H9 (cell line): ENCODE data around the gene AREG. TPM values are rescaled to one million over a fixed set of nuclear protein-coding genes. Genes with fewer than 3 reads are reported as not detected.

ENCODE experiments used
- DNase-seq: peaks from one replicate; pipeline ENCODE4 v3.0.0-alpha.2; 2017
- H2AFZ ChIP-seq: one replicate; pipeline ENCODE4 v1.6.1; 2013; ENCODE audit warnings: mild to moderate bottlenecking, low read length, control low read depth, moderate library complexity
- H2AK5ac ChIP-seq: 2 replicates; pipeline ENCODE4 v1.6.1; 2013; ENCODE audit warnings: low read length, control low read depth, mixed read lengths; ENCODE audit not compliant: insufficient read length
- H2BK120ac ChIP-seq: one replicate; pipeline ENCODE4 v1.6.1; 2013; ENCODE audit warnings: low read depth, mild to moderate bottlenecking, low read length, control low read depth, inconsistent platforms; ENCODE audit not compliant: poor library complexity, severe bottlenecking
- H2BK12ac ChIP-seq: 2 replicates; pipeline ENCODE4 v1.6.1; 2013; ENCODE audit warnings: low read length, control low read depth, mixed read lengths, low read depth; ENCODE audit not compliant: insufficient read length
- H2BK15ac ChIP-seq: 2 replicates; pipeline ENCODE4 v1.6.1; 2013; ENCODE audit warnings: low read depth, low read length, control low read depth
- H2BK20ac ChIP-seq: one replicate; pipeline ENCODE4 v1.6.1; 2013; ENCODE audit warnings: low read depth, mild to moderate bottlenecking, low read length, control low read depth, inconsistent platforms; ENCODE audit not compliant: poor library complexity, severe bottlenecking
- H2BK5ac ChIP-seq: 2 replicates; pipeline ENCODE4 v1.6.1; 2013; ENCODE audit warnings: low read length, control low read depth, mixed read lengths; ENCODE audit not compliant: insufficient read length
- H3K14ac ChIP-seq: 2 replicates; pipeline ENCODE4 v1.6.1; 2013; ENCODE audit warnings: low read length, control low read depth; ENCODE audit not compliant: insufficient read depth
- H3K18ac ChIP-seq: 2 replicates; pipeline ENCODE4 v1.6.1; 2013; ENCODE audit warnings: low read depth, mild to moderate bottlenecking, mixed read lengths, low read length, control low read depth; ENCODE audit not compliant: insufficient read length
- H3K23ac ChIP-seq: 2 replicates; pipeline ENCODE4 v1.6.1; 2013; ENCODE audit warnings: low read length, control low read depth, mixed read lengths, low read depth; ENCODE audit not compliant: insufficient read length
- H3K23me2 ChIP-seq: 2 replicates; pipeline ENCODE4 v1.6.1; 2013; ENCODE audit warnings: low read depth, mild to moderate bottlenecking, mixed read lengths, low read length, control low read depth; ENCODE audit not compliant: insufficient read length, poor library complexity, severe bottlenecking
- H3K27ac ChIP-seq: 2 replicates; pipeline ENCODE4 v1.5.1; 2013; ENCODE audit warnings: low read length, control low read depth, mixed read lengths, low read depth; ENCODE audit not compliant: insufficient read length
- H3K27me3 ChIP-seq: 2 replicates; pipeline ENCODE4 v1.6.1; 2013; ENCODE audit warnings: low read length, control low read depth, inconsistent platforms; ENCODE audit not compliant: insufficient read depth
- H3K4ac ChIP-seq: 2 replicates; pipeline ENCODE4 v1.6.1; 2013; ENCODE audit warnings: low read depth, mild to moderate bottlenecking, control low read depth, inconsistent platforms, low read length, moderate library complexity
- H3K4me1 ChIP-seq: 2 replicates; pipeline ENCODE4 v1.6.1; 2013; ENCODE audit warnings: low read length, control low read depth, inconsistent platforms; ENCODE audit not compliant: insufficient read depth
- H3K4me2 ChIP-seq: 2 replicates; pipeline ENCODE4 v1.6.1; 2013; ENCODE audit warnings: low read length, control low read depth, mixed read lengths; ENCODE audit not compliant: insufficient read length, insufficient read depth
- H3K56ac ChIP-seq: 2 replicates; pipeline ENCODE4 v1.6.1; 2013; ENCODE audit warnings: low read depth, mild to moderate bottlenecking, mixed read lengths, low read length, control low read depth; ENCODE audit not compliant: insufficient read length
- H3K79me1 ChIP-seq: 2 replicates; pipeline ENCODE4 v1.6.1; 2013; ENCODE audit warnings: low read depth, mild to moderate bottlenecking, moderate library complexity, low read length, control low read depth, inconsistent platforms; ENCODE audit not compliant: insufficient read depth, poor library complexity, severe bottlenecking
- H3K79me2 ChIP-seq: 2 replicates; pipeline ENCODE4 v1.6.1; 2013; ENCODE audit warnings: low read length, control low read depth, inconsistent platforms; ENCODE audit not compliant: insufficient read depth
- H3K9ac ChIP-seq: 2 replicates; pipeline ENCODE4 v1.6.1; 2013; ENCODE audit warnings: low read length, control low read depth, mixed read lengths; ENCODE audit not compliant: insufficient read length; ENCODE audit errors: extremely low read depth
- H3K9me3 ChIP-seq: one replicate; pipeline ENCODE4 v1.6.1; 2013; ENCODE audit warnings: low read depth, low read length, inconsistent platforms; ENCODE audit not compliant: control insufficient read depth
- H3T11ph ChIP-seq: one replicate; pipeline ENCODE4 v1.6.1; 2013; ENCODE audit warnings: mild to moderate bottlenecking, low read length, control low read depth, inconsistent platforms
- H4K20me1 ChIP-seq: one replicate; pipeline ENCODE4 v1.6.1; 2013; ENCODE audit not compliant: control insufficient read depth, insufficient read length, insufficient read depth
- H4K5ac ChIP-seq: 2 replicates; pipeline ENCODE4 v1.6.1; 2013; ENCODE audit warnings: low read depth, mild to moderate bottlenecking, mixed read lengths, low read length, control low read depth; ENCODE audit not compliant: insufficient read length
- H4K8ac ChIP-seq: replicated peaks from 2 replicates; pipeline ENCODE4 v1.6.1; 2013; ENCODE audit warnings: low read length, control low read depth, mixed read lengths, low read depth; ENCODE audit not compliant: insufficient read length
- H4K91ac ChIP-seq: 2 replicates; pipeline ENCODE4 v1.6.1; 2013; ENCODE audit warnings: low read depth, mild to moderate bottlenecking, moderate library complexity, mixed read lengths, low read length, control low read depth; ENCODE audit not compliant: insufficient read length
- H3K27ac Mint-ChIP-seq, 3 experiments: 2 replicates in 2 of 3; 3 replicates in 1 of 3; pipeline ENCODE4 v1.8.0; 2020 to 2021; ENCODE audit warnings: mixed read lengths in 3 of 3, mild to moderate bottlenecking in 1 of 3, moderate library complexity in 1 of 3
- H3K27me3 Mint-ChIP-seq: 2 replicates; pipeline ENCODE4 v1.8.0; 2021; ENCODE audit warnings: low read depth, mild to moderate bottlenecking, moderate library complexity, mixed read lengths
- H3K36me3 Mint-ChIP-seq, 3 experiments: 2 replicates in 2 of 3; 3 replicates in 1 of 3; pipeline ENCODE4 v1.8.0; 2020 to 2021; ENCODE audit warnings: low read depth in 3 of 3, mixed read lengths in 3 of 3; ENCODE audit not compliant: insufficient read depth in 1 of 3
- H3K4me1 Mint-ChIP-seq, 2 experiments: 2 replicates each; pipeline ENCODE4 v1.8.0; 2020; ENCODE audit warnings: mixed read lengths in 2 of 2
- H3K4me3 Mint-ChIP-seq, 2 experiments: 2 replicates in 1 of 2; 3 replicates in 1 of 2; pipeline ENCODE4 v1.8.0; 2020 to 2021; ENCODE audit warnings: mild to moderate bottlenecking in 2 of 2, mixed read lengths in 2 of 2, moderate library complexity in 1 of 2
- H3K9me3 Mint-ChIP-seq, 2 experiments: 2 replicates in 1 of 2; 3 replicates in 1 of 2; pipeline ENCODE4 v1.8.0; 2020; ENCODE audit warnings: mild to moderate bottlenecking in 2 of 2, mixed read lengths in 2 of 2, moderate library complexity in 1 of 2
- WGBS: extraction: QIAGEN DNeasy Blood & Tissue Kit; methylation state at CpG from one replicate; pipeline ENCODE4 v1.1.7; 2013; ENCODE audit warnings: missing lambda C conversion rate, low lambda C conversion rate, mixed read lengths; ENCODE audit not compliant: insufficient read length; ENCODE audit errors: extremely low coverage; 5-methylcytosine and 5-hydroxymethylcytosine counted together
- total RNA-seq: library from RNA; stranded (reverse); gene quantifications from 2 replicates; pipeline ENCODE4 v1.2.1, GENCODE V29; 2021
- TF ChIP-seq, protein P1 (sequence below): fragments of 200-600 bp; sonication (generic); conservative IDR thresholded peaks from 3 replicates; pipeline ENCODE4 v1.8.0; 2021; ENCODE audit warnings: antibody characterized with exemption, mild to moderate bottlenecking

Gene AREG
- total RNA-seq, 1 experiment from 2014 or later = 0.28 TPM

GRCh38 chr4:74483226-74483911, 38.4 kb downstream of the AREG start:
- Mint-ChIP-seq H3K9me3 (no peaks in the 10 kb centered on the region), H3K4me1 (no peaks in the 10 kb centered on the region)
- H2AFZ ChIP-seq = no peak overlapping the region

More at GRCh38 chr4:74483226-74483911, 38.4 kb downstream of the AREG start:
- no peak overlapping the region for H3K27ac ChIP-seq
- H2BK12ac ChIP-seq = no peak overlapping the region
- H4K8ac ChIP-seq = no peak overlapping the region
- Mint-ChIP-seq H3K4me3 (no peak overlapping the region), H3K36me3 (no peaks in the 10 kb centered on the region), H3K27ac (no peak overlapping the region), H3K27me3 (no peaks in the 10 kb centered on the region)
- H4K5ac ChIP-seq = no peak overlapping the region
- H3K27me3 ChIP-seq = no peaks in the 10 kb centered on the region
- TF ChIP-seq, protein P1, sequence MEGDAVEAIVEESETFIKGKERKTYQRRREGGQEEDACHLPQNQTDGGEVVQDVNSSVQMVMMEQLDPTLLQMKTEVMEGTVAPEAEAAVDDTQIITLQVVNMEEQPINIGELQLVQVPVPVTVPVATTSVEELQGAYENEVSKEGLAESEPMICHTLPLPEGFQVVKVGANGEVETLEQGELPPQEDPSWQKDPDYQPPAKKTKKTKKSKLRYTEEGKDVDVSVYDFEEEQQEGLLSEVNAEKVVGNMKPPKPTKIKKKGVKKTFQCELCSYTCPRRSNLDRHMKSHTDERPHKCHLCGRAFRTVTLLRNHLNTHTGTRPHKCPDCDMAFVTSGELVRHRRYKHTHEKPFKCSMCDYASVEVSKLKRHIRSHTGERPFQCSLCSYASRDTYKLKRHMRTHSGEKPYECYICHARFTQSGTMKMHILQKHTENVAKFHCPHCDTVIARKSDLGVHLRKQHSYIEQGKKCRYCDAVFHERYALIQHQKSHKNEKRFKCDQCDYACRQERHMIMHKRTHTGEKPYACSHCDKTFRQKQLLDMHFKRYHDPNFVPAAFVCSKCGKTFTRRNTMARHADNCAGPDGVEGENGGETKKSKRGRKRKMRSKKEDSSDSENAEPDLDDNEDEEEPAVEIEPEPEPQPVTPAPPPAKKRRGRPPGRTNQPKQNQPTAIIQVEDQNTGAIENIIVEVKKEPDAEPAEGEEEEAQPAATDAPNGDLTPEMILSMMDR = no peak
- no peaks in the 10 kb centered on the region for H3K4me1 ChIP-seq
- H3K4me2 ChIP-seq = no peak overlapping the region
- H3K23me2 ChIP-seq = no peaks in the 10 kb centered on the region
- no peaks in the 10 kb centered on the region for H3K79me2 ChIP-seq
- H2BK120ac ChIP-seq = no peak overlapping the region
- no peak for DNase-seq
- no peak overlapping the region for H3K18ac ChIP-seq
- H2BK5ac ChIP-seq = no peak overlapping the region
- H3K23ac ChIP-seq = no peak overlapping the region
- H2AK5ac ChIP-seq = no peak overlapping the region
- H3K9ac ChIP-seq = no peak overlapping the region
- H3K56ac ChIP-seq = no peak overlapping the region
- no peaks in the 10 kb centered on the region for H3K9me3 ChIP-seq
- no peaks in the 10 kb centered on the region for H4K20me1 ChIP-seq
- no peak overlapping the region for H3T11ph ChIP-seq
- no peak overlapping the region for H2BK15ac ChIP-seq
- H2BK20ac ChIP-seq = no peak overlapping the region
- no peaks in the 10 kb centered on the region for H3K79me1 ChIP-seq
- no peak overlapping the region for H3K4ac ChIP-seq
- H4K91ac ChIP-seq = no peak overlapping the region
- whole genome bisulfite sequencing = no CpG with 5 or more reads among the region's 6 CpGs
- H3K14ac ChIP-seq = no peak overlapping the region
